ENCODE results near the gene BHMT.

DNA sequence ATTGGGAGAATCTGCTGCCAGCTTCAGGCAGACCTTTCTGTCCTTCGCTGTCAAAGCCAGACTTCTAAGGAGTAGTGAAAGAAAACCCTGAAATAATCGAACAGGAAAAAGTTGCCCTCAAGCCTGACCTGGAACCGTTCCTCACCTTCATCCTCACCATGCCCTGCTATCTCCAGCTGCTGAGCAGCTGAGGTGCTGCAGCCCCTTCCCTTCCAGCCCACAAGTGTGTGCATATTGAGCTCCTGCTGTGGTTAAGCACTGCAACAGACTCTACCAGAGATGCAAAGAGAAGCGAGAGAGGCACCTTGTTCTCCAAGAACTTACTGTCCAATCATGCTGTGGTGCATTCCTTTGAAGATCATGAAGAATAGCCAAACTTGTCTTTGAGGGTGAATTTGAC lies 23.1 kb upstream of the BHMT start:
- TF ChIP-seq, protein P1, sequence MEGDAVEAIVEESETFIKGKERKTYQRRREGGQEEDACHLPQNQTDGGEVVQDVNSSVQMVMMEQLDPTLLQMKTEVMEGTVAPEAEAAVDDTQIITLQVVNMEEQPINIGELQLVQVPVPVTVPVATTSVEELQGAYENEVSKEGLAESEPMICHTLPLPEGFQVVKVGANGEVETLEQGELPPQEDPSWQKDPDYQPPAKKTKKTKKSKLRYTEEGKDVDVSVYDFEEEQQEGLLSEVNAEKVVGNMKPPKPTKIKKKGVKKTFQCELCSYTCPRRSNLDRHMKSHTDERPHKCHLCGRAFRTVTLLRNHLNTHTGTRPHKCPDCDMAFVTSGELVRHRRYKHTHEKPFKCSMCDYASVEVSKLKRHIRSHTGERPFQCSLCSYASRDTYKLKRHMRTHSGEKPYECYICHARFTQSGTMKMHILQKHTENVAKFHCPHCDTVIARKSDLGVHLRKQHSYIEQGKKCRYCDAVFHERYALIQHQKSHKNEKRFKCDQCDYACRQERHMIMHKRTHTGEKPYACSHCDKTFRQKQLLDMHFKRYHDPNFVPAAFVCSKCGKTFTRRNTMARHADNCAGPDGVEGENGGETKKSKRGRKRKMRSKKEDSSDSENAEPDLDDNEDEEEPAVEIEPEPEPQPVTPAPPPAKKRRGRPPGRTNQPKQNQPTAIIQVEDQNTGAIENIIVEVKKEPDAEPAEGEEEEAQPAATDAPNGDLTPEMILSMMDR (IDR thresholded peaks at IDR 0.05): no peak
- TF ChIP-seq EP300 (IDR thresholded peaks at IDR 0.05) (no peak), POLR2AphosphoS5 (IDR thresholded peaks at IDR 0.05) (no peak)
